ENCODE results near the gene COL25A1.

DNA sequence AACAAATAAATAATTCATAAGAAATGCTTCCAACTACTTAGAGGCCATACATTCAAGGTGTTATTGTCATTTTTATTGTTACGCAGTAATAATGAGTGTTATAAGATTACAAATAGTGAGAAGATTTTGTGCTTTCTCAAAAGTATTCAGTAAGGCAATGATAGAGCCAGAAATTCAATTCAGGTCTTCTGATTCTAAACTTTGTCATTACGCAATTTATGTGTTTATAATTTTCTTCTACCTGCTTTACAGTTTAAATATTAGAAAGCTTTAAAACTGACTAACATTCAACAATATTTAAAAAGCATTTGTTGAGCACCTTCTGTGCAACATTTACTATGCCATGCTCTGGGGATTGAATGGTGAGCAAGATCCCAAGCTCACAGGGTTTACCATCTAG is 356.2 kb downstream of the COL25A1 start:
- TF ChIP-seq TAF1 (IDR thresholded peaks at IDR 0.05; ENCODE audit: borderline replicate concordance, low read depth, low read length) (no peak), POLR2A (IDR thresholded peaks at IDR 0.05; ENCODE audit: low read depth, low read length) (no peak), POLR2AphosphoS5 (IDR thresholded peaks at IDR 0.05; ENCODE audit: low read depth, low read length) (no peak)

All from GM12892 (cell line).